IgD-negative memory B cell (primary cell): ENCODE measurements around the gene UBQLN1. TPM values are rescaled to one million over a fixed set of nuclear protein-coding genes. Genes with fewer than 3 reads are reported as not detected.
A peak's percentile ranks its signal among the peaks of the same experiment; 100 is the strongest.
"Not testable (repeated sequence)": the region's sequence is repeated elsewhere in the genome, so short reads cannot be mapped to it uniquely, and the experiment has no call there.

ENCODE experiments used
- H3K27ac Mint-ChIP-seq, 3 donors: one replicate each; pipeline ENCODE4 v1.8.0; 2020 to 2022; ENCODE audit warnings: mild to moderate bottlenecking in 3 of 3, mixed read lengths in 3 of 3, moderate library complexity in 1 of 3
- H3K27me3 Mint-ChIP-seq: one replicate; pipeline ENCODE4 v1.8.0; 2021; ENCODE audit warnings: mixed read lengths
- H3K36me3 Mint-ChIP-seq: one replicate; pipeline ENCODE4 v1.8.0; 2020; ENCODE audit warnings: mild to moderate bottlenecking, mixed read lengths
- H3K4me1 Mint-ChIP-seq, 3 donors: one replicate each; pipeline ENCODE4 v1.8.0; 2020 to 2022; ENCODE audit warnings: mixed read lengths in 3 of 3, mild to moderate bottlenecking in 1 of 3
- H3K4me3 Mint-ChIP-seq, 4 donors: one replicate each; pipeline ENCODE4 v1.8.0; 2020 to 2022; ENCODE audit warnings: mild to moderate bottlenecking in 4 of 4, mixed read lengths in 4 of 4, moderate library complexity in 3 of 4
- H3K9me3 Mint-ChIP-seq, 3 donors: one replicate each; pipeline ENCODE4 v1.8.0; 2020 to 2021; ENCODE audit warnings: mixed read lengths in 3 of 3, mild to moderate bottlenecking in 1 of 3
- polyA plus RNA-seq: library from polyadenylated mRNA; unstranded; fragments of 300-500 nt; fragmentation: Illumina TruSeq; gene quantifications from one replicate; pipeline ENCODE4 v1.2.3, GENCODE V29; 2021

UBQLN1 gene
- polyA plus RNA-seq, 1 donor from 2014 or later = 76.6 TPM

DNA sequence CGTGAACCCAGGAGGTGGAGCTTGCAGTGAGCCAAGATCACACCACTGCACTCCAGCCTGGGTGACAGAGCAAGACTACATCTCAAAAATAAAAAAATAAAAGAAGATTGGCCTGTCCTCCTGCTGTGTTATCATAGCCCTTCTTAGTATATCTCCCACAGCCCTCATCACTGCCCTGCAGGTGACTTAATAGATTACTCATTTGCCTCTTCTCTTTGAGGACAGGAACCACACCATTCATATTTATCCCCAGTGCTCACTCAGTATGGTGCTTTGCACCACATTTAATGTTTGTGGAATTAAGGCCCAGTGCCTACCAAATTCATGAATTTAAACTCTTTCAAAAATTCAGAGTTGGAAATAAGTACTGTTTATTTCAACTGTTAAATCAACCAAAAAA lies 74.5 kb downstream of the UBQLN1 start:
- Mint-ChIP-seq H3K27ac (no peak overlapping the region), H3K9me3 (no peaks in the 10 kb centered on the region), H3K36me3 (peaks cover 4% of the 10 kb centered on the region), H3K4me1 (peaks cover 0 to 1% (median 0%) of the 10 kb centered on the region in 3 donors), H3K27me3 (no peaks in the 10 kb centered on the region), H3K4me3 (no peak overlapping the region)

DNA sequence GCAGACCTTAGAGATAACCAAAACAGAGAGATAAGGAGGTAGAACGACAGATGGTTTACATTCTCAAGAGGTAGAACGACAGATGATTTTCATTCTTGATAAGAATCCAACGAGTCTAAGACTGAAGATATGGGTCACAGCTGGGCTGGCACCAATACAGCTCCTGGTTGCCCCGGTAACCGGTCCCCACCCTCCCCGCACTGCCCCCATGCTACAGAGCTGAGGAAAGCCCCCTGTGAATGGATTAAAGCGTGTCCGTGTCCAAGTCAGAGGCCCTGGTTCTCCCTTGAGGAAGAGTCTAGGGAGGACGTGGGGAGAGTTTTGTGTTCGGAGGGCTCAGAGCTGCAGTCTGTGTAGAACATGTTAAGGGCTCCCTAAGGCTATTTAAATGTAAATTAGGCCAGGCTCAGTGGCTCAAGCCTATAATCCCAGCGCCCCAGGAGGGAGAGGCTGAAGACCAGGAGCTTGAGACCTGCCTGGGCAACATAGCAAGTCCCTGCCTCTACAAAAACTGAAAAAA lies 76.8 kb downstream of the UBQLN1 start:
- H3K36me3 Mint-ChIP-seq = no peaks in the 10 kb centered on the region
- no peaks in the 10 kb centered on the region for H3K9me3 Mint-ChIP-seq
- H3K4me3 Mint-ChIP-seq = no peak overlapping the region
- peaks cover 0 to 2% (median 0%) of the 10 kb centered on the region in 3 donors for H3K4me1 Mint-ChIP-seq
- no peaks in the 10 kb centered on the region for H3K27me3 Mint-ChIP-seq
- no peak overlapping the region for H3K27ac Mint-ChIP-seq

DNA sequence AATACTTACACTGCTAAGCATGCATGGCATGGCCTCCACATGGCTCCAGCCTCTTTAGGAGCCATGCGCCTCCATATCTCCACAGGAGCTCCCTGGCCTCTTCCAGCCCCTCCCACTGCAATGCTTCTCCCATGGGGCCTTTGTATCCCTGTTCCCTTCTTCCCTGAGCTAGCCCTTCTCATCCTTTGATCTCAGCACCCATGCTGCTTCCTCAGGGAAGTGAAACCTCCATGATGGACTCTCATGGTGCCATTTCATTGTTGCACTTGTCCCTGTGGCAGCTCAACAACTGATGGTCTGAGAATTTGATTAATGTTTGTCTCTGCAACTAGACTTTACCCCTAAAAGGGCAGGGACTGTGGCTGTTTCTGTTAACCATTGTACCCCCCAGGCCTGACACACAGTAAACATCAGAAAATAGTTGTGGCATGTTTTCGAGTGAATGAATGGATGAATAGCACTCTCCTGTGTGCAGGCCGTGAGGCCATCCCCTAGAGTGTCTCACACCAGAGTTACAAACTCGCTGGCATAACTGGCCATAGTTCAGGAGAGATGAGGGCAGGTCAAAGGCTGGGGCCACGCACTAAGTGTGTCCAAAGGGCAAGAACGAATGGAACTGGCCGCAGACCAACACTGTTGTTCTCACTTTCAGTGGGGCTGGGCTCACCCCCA lies 78.2 kb downstream of the UBQLN1 start:
- no peaks in the 10 kb centered on the region for H3K27me3 Mint-ChIP-seq
- H3K27ac Mint-ChIP-seq = peak overlapping the region in 1 of 3 donors; percentile 66
- peak overlapping the region in 1 of 4 donors; percentile 71 for H3K4me3 Mint-ChIP-seq
- peaks cover 1% of the 10 kb centered on the region for H3K36me3 Mint-ChIP-seq
- no peaks in the 10 kb centered on the region for H3K9me3 Mint-ChIP-seq
- H3K4me1 Mint-ChIP-seq = peaks cover 5 to 8% (median 6%) of the 10 kb centered on the region in 3 donors

DNA sequence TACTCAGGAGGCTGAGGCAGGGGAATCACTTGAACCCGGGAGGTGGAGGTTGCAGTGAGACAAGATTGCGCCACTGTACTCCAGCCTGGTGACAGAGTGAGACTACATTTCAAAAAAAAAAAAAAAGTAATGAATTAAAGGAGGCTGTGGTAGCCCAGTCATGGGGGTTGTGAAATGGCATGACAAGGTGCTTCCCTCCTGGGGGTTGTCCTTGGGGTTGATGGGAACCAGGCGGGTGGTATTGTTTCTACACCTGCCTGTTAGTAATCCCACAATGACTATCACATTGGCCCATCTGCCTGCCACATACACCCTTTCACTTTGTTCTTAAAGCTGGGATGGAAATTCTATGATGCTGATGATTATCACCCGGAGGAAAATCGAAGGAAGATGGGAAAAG lies 79.2 kb downstream of the UBQLN1 start:
- H3K4me3 Mint-ChIP-seq = no peak overlapping the region
- H3K27me3 Mint-ChIP-seq = no peaks in the 10 kb centered on the region
- peak overlapping the region in 1 of 3 donors; percentile 73 for H3K27ac Mint-ChIP-seq

DNA sequence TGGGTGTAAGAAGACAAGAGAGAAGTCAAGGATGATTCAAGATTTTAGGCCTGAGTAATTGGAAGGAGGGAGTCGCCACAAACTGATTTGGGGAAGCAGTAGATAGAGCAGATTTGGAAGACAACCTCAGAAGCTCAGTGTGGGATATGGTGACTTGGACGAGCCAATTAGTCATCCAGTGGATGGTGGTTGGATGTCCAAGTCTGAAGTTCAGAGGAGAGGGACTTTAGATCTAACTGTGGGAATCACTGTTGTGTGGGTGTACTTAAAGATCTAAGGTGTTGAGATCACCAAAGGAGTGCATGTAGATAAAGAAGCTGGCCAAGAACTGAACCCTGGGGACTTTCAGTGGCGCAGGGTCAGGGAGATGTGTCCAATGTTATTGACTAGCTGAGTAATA lies 82.6 kb downstream of the UBQLN1 start:
- peaks cover 21 to 29% (median 26%) of the 10 kb centered on the region in 3 donors for H3K4me1 Mint-ChIP-seq
- H3K36me3 Mint-ChIP-seq = peaks cover 1% of the 10 kb centered on the region
- peak overlapping the region in 2 of 3 donors; percentile 37 to 64 for H3K27ac Mint-ChIP-seq
- no peaks in the 10 kb centered on the region for H3K27me3 Mint-ChIP-seq
- H3K9me3 Mint-ChIP-seq = no peaks in the 10 kb centered on the region
- peak overlapping the region in 3 of 4 donors; percentile 49 to 60 (median 54) for H3K4me3 Mint-ChIP-seq

More for the DNA sequence above, 79.2 kb downstream of the UBQLN1 start:
- peaks cover 1% of the 10 kb centered on the region for H3K36me3 Mint-ChIP-seq
- H3K4me1 Mint-ChIP-seq = peaks cover 15 to 18% (median 15%) of the 10 kb centered on the region in 3 donors
- no peaks in the 10 kb centered on the region for H3K9me3 Mint-ChIP-seq

DNA sequence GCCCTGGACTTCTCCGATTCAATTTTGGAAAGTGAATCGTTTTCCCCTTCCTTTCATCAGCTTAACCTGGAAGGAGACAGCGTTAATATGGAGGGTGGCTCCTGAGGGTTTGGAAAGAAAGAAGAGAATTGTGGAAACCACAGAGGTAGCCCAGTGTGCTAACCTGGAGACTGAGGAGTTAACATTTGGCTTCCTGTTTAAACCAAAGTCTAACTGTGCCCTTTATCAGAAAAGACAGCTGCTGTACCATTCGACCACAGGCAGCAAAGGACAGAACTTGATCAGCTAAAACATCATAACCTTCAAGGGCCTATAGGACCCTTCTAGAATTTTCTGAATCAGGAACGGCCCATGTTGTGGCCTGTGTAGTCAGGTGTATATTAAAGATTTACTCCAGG lies 84.1 kb downstream of the UBQLN1 start:
- Mint-ChIP-seq H3K27me3 (no peaks in the 10 kb centered on the region), H3K4me3 (peak overlapping the region; percentile 90 to 98 (median 93)), H3K36me3 (peaks cover 1% of the 10 kb centered on the region), H3K27ac (peak overlapping the region; percentile 63 to 94 (median 85)), H3K4me1 (peaks cover 21 to 27% (median 26%) of the 10 kb centered on the region in 3 donors), H3K9me3 (no peaks in the 10 kb centered on the region)

DNA sequence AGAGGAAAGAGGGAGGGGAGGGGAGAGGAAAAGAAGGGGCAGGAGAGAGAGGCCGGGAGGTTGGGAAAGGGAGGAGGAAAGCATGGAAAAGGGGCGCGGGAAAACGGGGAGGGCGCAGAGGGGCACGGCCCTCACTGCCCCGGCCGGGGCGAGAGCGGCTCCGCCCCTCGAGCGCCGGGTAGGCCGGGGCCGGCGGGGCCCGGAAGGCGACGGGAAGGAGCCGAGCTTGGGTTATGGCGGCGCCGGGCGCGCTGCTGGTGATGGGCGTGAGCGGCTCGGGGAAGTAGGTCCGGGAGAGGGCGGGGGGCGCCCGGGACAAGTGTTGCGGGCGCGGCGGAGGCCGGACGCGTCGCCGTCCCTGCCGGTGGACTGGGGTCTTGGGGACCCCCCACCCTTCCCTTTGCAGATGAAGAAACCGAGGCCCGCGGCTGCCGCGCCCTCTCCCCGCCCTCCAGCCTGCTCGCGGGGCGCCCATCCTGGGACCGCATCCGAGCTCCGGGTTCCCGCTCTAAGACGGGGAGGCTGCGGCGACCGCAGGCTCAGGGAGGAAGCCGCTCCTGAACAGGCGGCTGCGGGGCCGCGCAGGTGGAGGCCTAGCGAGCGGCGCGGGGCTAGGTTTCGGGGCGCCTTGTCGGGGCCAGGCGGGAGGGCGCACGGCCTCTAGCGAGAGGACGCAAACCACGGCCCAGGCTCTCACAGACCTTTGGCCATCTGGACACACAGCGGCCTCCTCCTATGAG lies 84.6 kb downstream of the UBQLN1 start, which contains the start of gene IDNK:
TSS of gene IDNK (plus strand) at position 205 of the 740 bp plus-strand sequence. CDS start at position 234, 29 bp downstream.
- Mint-ChIP-seq H3K4me1 (peaks cover 21 to 27% (median 26%) of the 10 kb centered on the region in 3 donors), H3K4me3 (peak within 1 kb of the TSS; percentile 90 to 98 (median 93)), H3K27ac (peak within 1 kb of the TSS; percentile 63 to 94 (median 85)), H3K9me3 (no peaks in the 10 kb centered on the region), H3K36me3 (peaks cover 1% of the 10 kb centered on the region), H3K27me3 (no peaks in the 10 kb centered on the region)

DNA sequence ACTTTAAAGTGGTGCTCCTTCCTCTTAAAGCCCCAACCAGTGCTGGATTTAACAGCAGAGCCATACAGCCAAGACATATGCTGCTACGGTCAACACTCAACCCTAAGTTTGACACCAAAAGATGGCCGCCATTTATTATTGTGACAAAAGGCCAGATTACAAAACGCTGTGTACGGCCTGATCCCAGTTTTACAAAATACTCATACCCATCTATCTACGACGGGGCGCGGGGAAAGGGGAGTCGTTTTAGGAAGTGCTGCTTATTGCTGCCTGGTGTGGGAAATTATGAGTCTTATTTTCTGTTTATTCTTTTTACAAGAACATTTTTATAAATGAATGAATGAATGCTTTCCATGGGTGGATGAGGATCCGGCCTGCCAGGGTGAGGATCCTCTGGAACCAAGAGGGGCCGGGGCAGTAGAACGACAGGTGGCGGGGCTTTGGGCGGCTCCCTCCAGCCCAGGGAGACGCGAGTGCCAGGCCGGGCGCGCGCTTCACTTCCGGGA lies 85.3 kb downstream of the UBQLN1 start:
- H3K27me3 Mint-ChIP-seq = no peaks in the 10 kb centered on the region
- H3K27ac Mint-ChIP-seq = peak overlapping the region; percentile 51 to 94 (median 85)
- peaks cover 21 to 27% (median 26%) of the 10 kb centered on the region in 3 donors for H3K4me1 Mint-ChIP-seq
- H3K36me3 Mint-ChIP-seq = peaks cover 1% of the 10 kb centered on the region
- no peaks in the 10 kb centered on the region for H3K9me3 Mint-ChIP-seq
- H3K4me3 Mint-ChIP-seq = peak overlapping the region; percentile 90 to 98 (median 93)

DNA sequence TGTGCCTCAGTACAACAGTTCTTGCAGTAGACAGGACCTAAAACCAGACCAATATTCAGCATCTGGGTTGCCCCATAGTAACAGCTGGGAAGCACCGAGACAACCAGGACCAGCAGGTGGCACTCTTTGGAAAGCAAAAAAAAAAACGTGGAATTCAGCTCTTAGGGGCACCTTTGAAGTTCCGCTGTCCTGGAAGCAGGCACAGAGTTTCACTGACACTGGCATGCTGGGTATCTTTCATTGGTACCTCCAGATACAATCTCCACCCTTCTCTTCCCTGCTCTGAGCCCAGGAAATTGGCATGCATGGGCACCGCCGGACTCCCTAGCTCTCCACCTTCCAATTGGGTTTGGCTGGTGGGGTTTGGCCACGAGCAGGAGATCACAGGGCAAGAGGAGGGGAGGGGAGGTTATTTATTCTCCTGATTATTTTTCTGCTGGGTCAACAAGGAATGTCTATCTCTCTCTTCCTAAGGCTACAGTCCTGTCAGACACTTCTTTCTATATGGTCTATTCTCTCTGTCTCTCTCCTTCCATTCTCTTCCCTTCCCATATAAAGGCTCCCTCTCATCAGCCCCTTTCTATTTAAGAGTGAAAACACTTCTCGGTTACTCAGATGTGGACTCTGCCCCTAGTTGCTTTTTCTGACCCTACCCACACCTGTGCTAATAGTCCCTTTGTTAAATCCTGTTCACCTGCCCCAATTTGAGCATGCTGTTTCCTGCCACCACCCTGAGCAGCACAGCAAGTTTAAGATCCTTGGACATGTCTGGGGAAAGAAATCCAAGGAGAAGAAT lies 86.7 kb downstream of the UBQLN1 start:
- H3K27ac Mint-ChIP-seq = peak overlapping the region in 1 of 3 donors; percentile 85
- peak overlapping the region in 3 of 4 donors; percentile 4 to 85 (median 83) for H3K4me3 Mint-ChIP-seq

DNA sequence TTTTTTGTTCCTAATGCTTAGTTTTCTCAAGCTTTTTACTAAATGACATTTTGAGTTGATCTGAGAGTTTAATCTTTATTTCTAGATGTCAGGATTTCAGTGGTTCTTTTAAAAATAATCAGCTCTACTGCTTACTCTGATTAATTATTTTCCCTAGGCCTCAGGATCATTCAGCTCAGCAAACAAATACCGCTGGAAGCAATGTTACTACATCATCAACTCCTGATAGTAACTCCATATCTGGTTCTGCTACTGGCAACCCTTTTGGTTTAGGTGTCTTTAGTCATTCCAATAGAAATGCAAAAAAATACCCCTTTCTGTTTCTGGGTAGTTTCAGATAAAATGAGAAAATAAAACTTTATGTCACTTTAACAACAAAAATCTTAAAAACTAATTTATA lies 90.5 kb downstream of the UBQLN1 start:
- no peaks in the 10 kb centered on the region for H3K36me3 Mint-ChIP-seq
- H3K9me3 Mint-ChIP-seq = no peaks in the 10 kb centered on the region
- no peak overlapping the region for H3K27ac Mint-ChIP-seq
- H3K4me1 Mint-ChIP-seq = peaks cover 5 to 12% (median 7%) of the 10 kb centered on the region in 3 donors
- peaks cover 2% of the 10 kb centered on the region for H3K27me3 Mint-ChIP-seq
- H3K4me3 Mint-ChIP-seq = no peak overlapping the region

More for the DNA sequence above, 86.7 kb downstream of the UBQLN1 start:
- peaks cover 1% of the 10 kb centered on the region for H3K36me3 Mint-ChIP-seq
- no peaks in the 10 kb centered on the region for H3K9me3 Mint-ChIP-seq
- H3K27me3 Mint-ChIP-seq = no peaks in the 10 kb centered on the region
- peaks cover 21 to 27% (median 26%) of the 10 kb centered on the region in 3 donors for H3K4me1 Mint-ChIP-seq

DNA sequence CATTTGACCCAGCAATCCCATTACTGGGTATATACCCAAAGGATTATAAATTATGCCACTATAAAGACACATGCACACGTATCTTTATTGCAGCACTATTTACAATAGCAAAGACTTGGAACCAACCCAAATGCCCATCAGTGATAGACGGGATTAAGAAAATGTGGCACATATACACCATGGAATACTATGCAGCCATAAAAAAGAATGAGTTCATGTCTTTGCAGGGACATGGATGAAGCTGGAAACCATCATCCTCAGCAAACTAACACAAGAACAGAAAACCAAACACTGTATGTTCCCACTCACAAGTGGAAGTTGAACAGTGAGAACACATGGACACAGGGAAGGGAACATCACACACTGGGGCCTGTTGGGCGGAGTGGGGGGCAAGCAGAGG lies 94.5 kb downstream of the UBQLN1 start:
- H3K36me3 Mint-ChIP-seq = not testable (repeated sequence)

More for the DNA sequence above, 94.5 kb downstream of the UBQLN1 start:
- H3K27ac Mint-ChIP-seq, H3K4me1 Mint-ChIP-seq, H3K4me3 Mint-ChIP-seq, H3K9me3 Mint-ChIP-seq, H3K27me3 Mint-ChIP-seq: not testable (repeated sequence)
